ENCODE data around the gene HEXIM2.

DNA sequence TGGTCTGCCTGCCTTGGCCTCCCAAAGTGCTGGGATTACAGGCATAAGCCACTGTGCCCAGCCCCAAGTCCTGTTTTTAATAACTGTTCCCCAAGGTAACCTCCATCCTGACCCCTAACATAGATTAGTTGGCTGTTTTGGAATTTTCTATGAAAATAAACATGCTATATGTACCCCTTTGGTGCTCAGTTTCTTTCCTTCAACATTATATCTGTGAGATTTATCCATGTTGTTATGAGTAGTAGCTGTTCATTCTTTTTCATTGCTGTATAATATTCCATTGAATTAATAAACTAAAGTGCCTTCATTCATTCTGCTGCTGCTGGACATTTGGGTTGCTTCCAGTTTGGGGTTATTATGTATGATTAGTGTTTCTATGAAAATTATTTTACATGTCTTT is 33.7 kb downstream of the HEXIM2 start:
- TF ChIP-seq, protein P1, sequence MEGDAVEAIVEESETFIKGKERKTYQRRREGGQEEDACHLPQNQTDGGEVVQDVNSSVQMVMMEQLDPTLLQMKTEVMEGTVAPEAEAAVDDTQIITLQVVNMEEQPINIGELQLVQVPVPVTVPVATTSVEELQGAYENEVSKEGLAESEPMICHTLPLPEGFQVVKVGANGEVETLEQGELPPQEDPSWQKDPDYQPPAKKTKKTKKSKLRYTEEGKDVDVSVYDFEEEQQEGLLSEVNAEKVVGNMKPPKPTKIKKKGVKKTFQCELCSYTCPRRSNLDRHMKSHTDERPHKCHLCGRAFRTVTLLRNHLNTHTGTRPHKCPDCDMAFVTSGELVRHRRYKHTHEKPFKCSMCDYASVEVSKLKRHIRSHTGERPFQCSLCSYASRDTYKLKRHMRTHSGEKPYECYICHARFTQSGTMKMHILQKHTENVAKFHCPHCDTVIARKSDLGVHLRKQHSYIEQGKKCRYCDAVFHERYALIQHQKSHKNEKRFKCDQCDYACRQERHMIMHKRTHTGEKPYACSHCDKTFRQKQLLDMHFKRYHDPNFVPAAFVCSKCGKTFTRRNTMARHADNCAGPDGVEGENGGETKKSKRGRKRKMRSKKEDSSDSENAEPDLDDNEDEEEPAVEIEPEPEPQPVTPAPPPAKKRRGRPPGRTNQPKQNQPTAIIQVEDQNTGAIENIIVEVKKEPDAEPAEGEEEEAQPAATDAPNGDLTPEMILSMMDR (IDR thresholded peaks at IDR 0.05), result no peak
- no peak for TF ChIP-seq POLR2A (IDR thresholded peaks at IDR 0.05)

Measured in testis (tissue), 2 donors.